K562 (cell line): Measurements from ENCODE around the gene UNC5C. TPM values are rescaled to one million over a fixed set of nuclear protein-coding genes. Genes with fewer than 3 reads are reported as not detected.

Experiments used
- ATAC-seq: fragments of 200-7000 bp; cut with Tn5 transposase; 3 replicates; pipeline ENCODE4 v1.9.1; 2020; ENCODE audit warnings: moderate library complexity
- BruUV-seq: library from RNA; stranded (reverse); fragments of 400-500 nt; replicated peaks from 2 replicates; lab custom pipeline; 2021; lab: Mats Ljungman, UMichigan
- CTCF ChIA-PET: fragments of 300-600 bp; formaldehyde crosslinking; extraction: SDS; loops from one replicate; lab custom pipeline; 2021; ENCODE audit warnings: low intra/inter-chr PET ratio; lab: Yijun Ruan, JAX
- POLR2A ChIA-PET: fragments of 300-600, 350-650 bp; sonication (Branson Sonifier 250); formaldehyde crosslinking; extraction: SDS; loops from one replicate; lab custom pipeline; 2021; ENCODE audit warnings: antibody characterized with exemption, inconsistent platforms; lab: Yijun Ruan, JAX
- DNase-seq, 4 experiments: peaks; one replicate each; pipeline versions ENCODE4 v3.0.0 to v3.0.0-alpha.2; 2011 to 2018; ENCODE audit warnings: low spot score in 3 of 4, mixed read lengths in 3 of 4; ENCODE audit errors: extremely low read depth in 1 of 4
- FAIRE-seq: peaks from 2 replicates; lab custom pipeline; 2011; peaks lifted over from hg19 to GRCh38; lab: Jason Lieb, UNC
- H2AFZ ChIP-seq: 2 replicates; pipeline ENCODE4 v1.6.0; 2011; ENCODE audit warnings: low read depth, low read length, control low read depth, inconsistent platforms
- H3K27ac ChIP-seq: fragments of 200-600 bp; 3 replicates; pipeline ENCODE4 v1.8.0; 2011; ENCODE audit warnings: low read depth, mild to moderate bottlenecking, control low read depth, inconsistent platforms, low read length, moderate library complexity, mixed read lengths; ENCODE audit errors: extremely low read depth
- H3K27me3 ChIP-seq, 2 experiments: fragments of 300-600 bp in 1 of 2; 2 replicates in 1 of 2; 3 replicates in 1 of 2; pipeline versions ENCODE4 v1.6.0 to v1.8.0; 2011; ENCODE audit warnings: inconsistent platforms in 2 of 2, low read length in 2 of 2, mild to moderate bottlenecking in 1 of 2, mixed read lengths in 1 of 2, moderate library complexity in 1 of 2; ENCODE audit not compliant: control insufficient read depth in 2 of 2, insufficient read depth in 2 of 2
- H3K36me3 ChIP-seq: fragments of 300-600 bp; 3 replicates; pipeline ENCODE4 v1.8.0; 2011; ENCODE audit warnings: mild to moderate bottlenecking, low read length, inconsistent platforms; ENCODE audit not compliant: control insufficient read depth, insufficient read depth
- H3K4me1 ChIP-seq, 2 experiments: fragments of 200-600 bp in 1 of 2; replicated peaks in 1 of 2; 2 replicates in 1 of 2; 3 replicates in 1 of 2; pipeline versions ENCODE4 v1.5.1 to v1.8.0; 2011; ENCODE audit warnings: inconsistent platforms in 2 of 2, low read length in 2 of 2, mild to moderate bottlenecking in 1 of 2, mixed read lengths in 1 of 2, moderate library complexity in 1 of 2; ENCODE audit not compliant: control insufficient read depth in 2 of 2, insufficient read depth in 2 of 2
- H3K4me2 ChIP-seq: 2 replicates; pipeline ENCODE4 v1.6.1; 2011; ENCODE audit warnings: low read length, control low read depth, inconsistent platforms, mixed read lengths; ENCODE audit not compliant: insufficient read depth
- H3K4me3 ChIP-seq: fragments of 200-600 bp; sonication (generic), shearing (Covaris generic); 2 replicates; pipeline ENCODE4 v1.5.1; 2016; ENCODE audit warnings: control low read depth, inconsistent platforms
- H3K79me2 ChIP-seq: fragments of 200-600 bp; 3 replicates; pipeline ENCODE4 v1.8.0; 2011; ENCODE audit warnings: low read length, inconsistent platforms; ENCODE audit not compliant: control insufficient read depth, insufficient read depth
- H3K9ac ChIP-seq, 2 experiments: 2 replicates each; pipeline versions ENCODE4 v1.6.0 to v1.6.1; 2011; ENCODE audit warnings: low read depth in 2 of 2, low read length in 2 of 2, control low read depth in 1 of 2, inconsistent platforms in 1 of 2, mild to moderate bottlenecking in 1 of 2, mixed read lengths in 1 of 2; ENCODE audit not compliant: insufficient read depth in 1 of 2
- H3K9me1 ChIP-seq: one replicate; pipeline ENCODE4 v1.6.0; 2011; ENCODE audit warnings: inconsistent platforms, mild to moderate bottlenecking, low read length, moderate library complexity; ENCODE audit not compliant: control insufficient read depth, insufficient read depth
- H3K9me3 ChIP-seq: replicated peaks from 2 replicates; pipeline ENCODE4 v1.5.1; 2011; ENCODE audit warnings: low read depth, low read length, inconsistent platforms; ENCODE audit not compliant: control insufficient read depth, insufficient read depth
- H4K20me1 ChIP-seq: replicated peaks from 2 replicates; pipeline ENCODE4 v1.6.1; 2011; ENCODE audit warnings: low read length, inconsistent platforms, mixed read lengths; ENCODE audit not compliant: control insufficient read depth, insufficient read depth
- ADNP ChIP-seq: fragments of 200-800 bp; sonication (Bioruptor generic); IDR thresholded peaks from 2 replicates; pipeline ENCODE4 v1.6.1; 2016; ENCODE audit warnings: missing genetic modification characterization, missing compliant biosample characterization
- CBFA2T3 ChIP-seq: fragments of 450-650 bp; IDR thresholded peaks from 2 replicates; pipeline ENCODE4 v1.6.1; 2017
- ETS1 ChIP-seq: conservative IDR thresholded peaks from 2 replicates; pipeline ENCODE4 v1.6.1; 2011; ENCODE audit warnings: low read depth, mild to moderate bottlenecking, low read length; ENCODE audit not compliant: control insufficient read depth
- HDAC1 ChIP-seq, 2 experiments: fragments of 450-650 bp; IDR thresholded peaks; 2 replicates each; pipeline ENCODE4 v1.6.1; 2016 to 2017; ENCODE audit warnings: inconsistent platforms in 1 of 2, mild to moderate bottlenecking in 1 of 2, moderate library complexity in 1 of 2
- HLTF ChIP-seq: fragments of 450-650 bp; IDR thresholded peaks from 2 replicates; pipeline ENCODE4 v1.6.1; 2016
- KDM1A ChIP-seq, 2 experiments: fragments of 450-650 bp; IDR thresholded peaks; 2 replicates each; pipeline ENCODE4 v1.6.1; 2016; ENCODE audit warnings: mild to moderate bottlenecking in 2 of 2
- PYGO2 ChIP-seq: fragments of 450-650 bp; IDR thresholded peaks from 2 replicates; pipeline ENCODE4 v1.6.1; 2016; ENCODE audit warnings: mild to moderate bottlenecking, missing genetic modification characterization, moderate library complexity, missing compliant biosample characterization
- RBM25 ChIP-seq: fragments of 200-400 bp; formaldehyde crosslinking; IDR thresholded peaks from 2 replicates; pipeline ENCODE4 v1.6.1; 2018; ENCODE audit warnings: low read length, low read depth, moderate library complexity; ENCODE audit not compliant: severe bottlenecking
- RCOR1 ChIP-seq, 2 experiments: IDR thresholded peaks; 2 replicates each; pipeline ENCODE4 v1.6.1; 2012; ENCODE audit warnings: low read depth in 2 of 2, low read length in 2 of 2, borderline replicate concordance in 1 of 2, improper control_type of control experiment in 1 of 2
- SMARCA5 ChIP-seq: fragments of 450-650 bp; IDR thresholded peaks from 2 replicates; pipeline ENCODE4 v1.6.1; 2016
- ZNF395 ChIP-seq: fragments of 200-800 bp; sonication (Bioruptor generic); IDR thresholded peaks from 2 replicates; pipeline ENCODE4 v1.6.1; 2017; ENCODE audit warnings: missing genetic modification characterization, missing compliant biosample characterization
- WGBS: fragments of 100-300 bp; shearing (Covaris generic); methylation state at CpG from one replicate; pipeline ENCODE4 v1.1.6; 2016; ENCODE audit warnings: low coverage, mixed read lengths; ENCODE audit not compliant: insufficient coverage; ENCODE audit errors: missing lambda C conversion rate; 5-methylcytosine and 5-hydroxymethylcytosine counted together
- in situ Hi-C: fragments of 300-500 bp; cut with MboI; formaldehyde crosslinking; loops from 4 replicates; pipeline ENCODE4 v1.15.0; 2018; ENCODE audit warnings: inconsistent platforms, mixed read lengths
- intact Hi-C: fragments of 100-400 bp; cut with micrococcal nuclease; formaldehyde crosslinking; loops from 2 replicates; pipeline ENCODE4 v1.14.2; 2022
- polyA plus RNA-seq, 8 experiments: library from polyadenylated mRNA; depleted of rRNA in 4 of 8; stranded (reverse) in 5 of 8; unstranded in 3 of 8; fragments of >200 nt; fragmentation: Nextera tagmentation in 2 of 8; fragmentation: Illumina TruSeq in 1 of 8; extraction: Ambion mirVana in 2 of 8; extraction: Trizol in 1 of 8; gene quantifications; 2 replicates each; pipeline versions ENCODE4 v1.2.1 to v1.2.3, GENCODE V29; 2011 to 2014; ENCODE audit warnings: inconsistent platforms in 1 of 8, missing spikeins in 1 of 8
- total RNA-seq, 7 experiments: library from RNA; depleted of rRNA in 6 of 7; stranded (reverse); fragments of >200 nt in 6 of 7; fragmentation: Illumina TruSeq in 2 of 7; extraction: Trizol in 2 of 7; gene quantifications; 2 replicates each; pipeline versions ENCODE4 v1.2.1 to v1.2.3, GENCODE V29; 2011 to 2021; ENCODE audit warnings: low replicate concordance in 1 of 7

UNC5C gene
- total and polyA plus RNA-seq, 9 of the 15 experiments (the other 6 are each of a cell fraction or from before 2014, with no cell fraction given) = under 0.01 to 0.10 (median 0.03) TPM; not detected in 1

DNA sequence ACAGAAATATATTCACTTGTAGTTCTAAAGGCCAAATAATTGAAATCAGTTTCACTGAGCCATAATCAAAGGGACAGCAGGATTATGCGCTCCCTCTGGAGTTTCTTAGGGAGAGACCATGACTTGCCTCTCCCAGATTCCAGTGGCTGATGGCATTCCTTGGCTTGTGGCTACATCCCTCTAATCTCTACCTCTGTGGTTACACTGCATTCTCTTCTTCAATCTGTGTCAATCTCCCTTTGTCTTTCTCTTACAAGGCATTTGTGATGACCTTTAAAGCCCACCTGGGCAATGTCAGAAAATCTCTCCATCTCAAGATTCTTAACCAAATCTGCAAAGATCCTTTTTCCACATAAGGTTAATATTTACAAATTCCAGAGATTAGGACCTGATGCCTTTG is 260.2 kb downstream of the UNC5C start:
- H3K27me3 ChIP-seq = no peaks in the 10 kb centered on the region
- ChIA-PET POLR2A (interaction anchor here (0.9 kb wide), 1 partner anchor 16 kb away, joined by 4 read pairs; no protein-coding TSS in a partner anchor), CTCF (no interaction called here)
- in situ Hi-C loops = no loop called here
- no peak overlapping the region; the same call in 1 of the 2 replicates for H2AFZ ChIP-seq
- FAIRE-seq (no peak), ATAC-seq (no peak), DNase-seq (no peak)
- no peak overlapping the region; a peak in 1 of 4 replicates for H3K9ac ChIP-seq
- H3K27ac ChIP-seq = peak overlapping the region; percentile 82
- H3K4me3 ChIP-seq = no peak overlapping the region
- H4K20me1 ChIP-seq = no peaks in the 10 kb centered on the region
- H3K9me3 ChIP-seq = peaks cover 8% of the 10 kb centered on the region; the same call in 1 of the 2 replicates
- H3K36me3 ChIP-seq = no peaks in the 10 kb centered on the region
- peaks cover 5 to 27% of the 10 kb centered on the region in 2 experiments; a peak in 4 of 5 replicates for H3K4me1 ChIP-seq
- H3K4me2 ChIP-seq = peak overlapping the region; percentile 36; the same call in 1 of the 2 replicates
- intact Hi-C loops = loop anchor here (2.0 kb wide), 1 partner anchor 40 kb away; no protein-coding TSS in a partner anchor
- TF ChIP-seq RBM25 = peak; percentile 91
- TF ChIP-seq ZNF395 = 0 out of 2 replicates have a peak, but pooled peaks have one; percentile 17
- TF ChIP-seq HDAC1 (IDR thresholded peaks at IDR 0.05) = peak in 1 of 2 experiments; percentile 71; a peak in 2 of 4 replicates
- no peak for TF ChIP-seq HLTF
- TF ChIP-seq PYGO2 (tag) = no peak
- TF ChIP-seq ETS1 = no peak
- peak in 1 of 2 experiments; percentile 70; a peak in 2 of 4 replicates for TF ChIP-seq RCOR1 (IDR thresholded peaks at IDR 0.05; ENCODE audit: borderline replicate concordance in 1 of 2, low read depth in 2 of 2, low read length in 2 of 2)
- peak; percentile 34; the same call in 1 of the 2 replicates for TF ChIP-seq CBFA2T3
- peak; percentile 91 to 92 for TF ChIP-seq KDM1A (IDR thresholded peaks at IDR 0.05)
- peak; percentile 30; the same call in 1 of the 2 replicates for TF ChIP-seq SMARCA5
- TF ChIP-seq ADNP (tag) = peak; percentile 63; the same call in 1 of the 2 replicates
- BruUV-seq = no TSS peak
- WGBS = 100% methylated on average over 1 of the region's 1 CpG
- no peaks in the 10 kb centered on the region for H3K79me2 ChIP-seq
- H3K9me1 ChIP-seq = no peaks in the 10 kb centered on the region
